A673 (cell line): ENCODE measurements around the gene OR52E1. TPM values are rescaled to one million over a fixed set of nuclear protein-coding genes. Genes with fewer than 3 reads are reported as not detected.

ENCODE experiments used
- BruUV-seq: library from RNA; stranded (reverse); fragments of 400-500 nt; replicated peaks from 2 replicates; lab custom pipeline; 2021; lab: Mats Ljungman, UMichigan
- CTCF ChIA-PET: fragments of 300-600 bp; sonication (Branson Sonifier 250); formaldehyde crosslinking; loops from one replicate; lab custom pipeline; 2022; ENCODE audit warnings: antibody characterized with exemption; lab: Charles Lee
- POLR2A ChIA-PET: fragments of 300-600 bp; sonication (Branson Sonifier 250); formaldehyde crosslinking; loops from one replicate; lab custom pipeline; 2022; ENCODE audit warnings: antibody characterized with exemption; ENCODE audit not compliant: low non-redundant PET; lab: Charles Lee
- DNase-seq: peaks from one replicate; pipeline ENCODE4 v3.0.0-alpha.2; 2015; ENCODE audit warnings: low spot score
- H3K27ac ChIP-seq: fragments of 200-600 bp; sonication (generic); 2 replicates; pipeline ENCODE4 v1.5.1; 2016; ENCODE audit warnings: mixed run types, low read depth, mild to moderate bottlenecking, mixed read lengths, antibody characterized with exemption, low read length; ENCODE audit not compliant: poor library complexity, severe bottlenecking
- H3K27me3 ChIP-seq: fragments of 200-600 bp; sonication (generic); replicated peaks from 2 replicates; pipeline ENCODE4 v1.6.1; 2017; ENCODE audit warnings: mixed run types, low read depth, mild to moderate bottlenecking, mixed read lengths, antibody characterized with exemption, low read length; ENCODE audit not compliant: insufficient read depth, poor library complexity
- H3K36me3 ChIP-seq: fragments of 200-600 bp; sonication (generic); 2 replicates; pipeline ENCODE4 v1.6.1; 2016; ENCODE audit warnings: mixed run types, mild to moderate bottlenecking, mixed read lengths, antibody characterized with exemption, low read length; ENCODE audit not compliant: insufficient read depth, poor library complexity, severe bottlenecking
- H3K4me1 ChIP-seq: fragments of 200-600 bp; sonication (generic); 2 replicates; pipeline ENCODE4 v1.6.1; 2017; ENCODE audit warnings: mixed run types, mild to moderate bottlenecking, mixed read lengths, antibody characterized with exemption, low read length; ENCODE audit not compliant: insufficient read depth, poor library complexity, severe bottlenecking
- H3K4me3 ChIP-seq: fragments of 200-600 bp; sonication (generic); 2 replicates; pipeline ENCODE4 v1.5.1; 2016; ENCODE audit warnings: low read depth, mixed run types, mild to moderate bottlenecking, mixed read lengths, low read length; ENCODE audit not compliant: poor library complexity, severe bottlenecking
- H3K9me3 ChIP-seq: fragments of 200-600 bp; sonication (generic); 2 replicates; pipeline ENCODE4 v1.6.1; 2016; ENCODE audit warnings: mixed run types, low read depth, mild to moderate bottlenecking, mixed read lengths, antibody characterized with exemption, low read length; ENCODE audit not compliant: poor library complexity, severe bottlenecking
- EZH2 ChIP-seq: fragments of 200-600 bp; sonication (generic); IDR thresholded peaks from 2 replicates; pipeline ENCODE4 v1.6.1; 2017; ENCODE audit warnings: borderline replicate concordance, low read depth, mild to moderate bottlenecking, mixed read lengths, antibody characterized with exemption, low read length; ENCODE audit not compliant: poor library complexity, severe bottlenecking
- intact Hi-C: fragments of 100-400 bp; cut with micrococcal nuclease; formaldehyde crosslinking; loops from one replicate; pipeline ENCODE4 v1.10.0; 2022; ENCODE audit not compliant: unreplicated experiment
- total RNA-seq: library from RNA; stranded (reverse); gene quantifications from 2 replicates; pipeline ENCODE4 v1.2.3, GENCODE V29; 2021
- TF ChIP-seq, protein P1 (sequence below): fragments of 300-800, 200-600 bp; sonication (generic); conservative IDR thresholded peaks from 2 replicates; pipeline ENCODE4 v1.5.1; 2017; ENCODE audit warnings: low read depth, mild to moderate bottlenecking, antibody characterized with exemption, low read length, moderate library complexity, mixed read lengths

Gene OR52E1
- total RNA-seq, 1 experiment from 2014 or later: not detected

GRCh38 chr11:5042091-5042490 lies 27.3 kb upstream of the OR52E1 start:
- ChIA-PET POLR2A (no interaction called here), CTCF (no interaction called here)
- no peaks in the 10 kb centered on the region for H3K27me3 ChIP-seq
- H3K4me1 ChIP-seq: no peaks in the 10 kb centered on the region
- no peak for TF ChIP-seq EZH2
- TF ChIP-seq, protein P1, sequence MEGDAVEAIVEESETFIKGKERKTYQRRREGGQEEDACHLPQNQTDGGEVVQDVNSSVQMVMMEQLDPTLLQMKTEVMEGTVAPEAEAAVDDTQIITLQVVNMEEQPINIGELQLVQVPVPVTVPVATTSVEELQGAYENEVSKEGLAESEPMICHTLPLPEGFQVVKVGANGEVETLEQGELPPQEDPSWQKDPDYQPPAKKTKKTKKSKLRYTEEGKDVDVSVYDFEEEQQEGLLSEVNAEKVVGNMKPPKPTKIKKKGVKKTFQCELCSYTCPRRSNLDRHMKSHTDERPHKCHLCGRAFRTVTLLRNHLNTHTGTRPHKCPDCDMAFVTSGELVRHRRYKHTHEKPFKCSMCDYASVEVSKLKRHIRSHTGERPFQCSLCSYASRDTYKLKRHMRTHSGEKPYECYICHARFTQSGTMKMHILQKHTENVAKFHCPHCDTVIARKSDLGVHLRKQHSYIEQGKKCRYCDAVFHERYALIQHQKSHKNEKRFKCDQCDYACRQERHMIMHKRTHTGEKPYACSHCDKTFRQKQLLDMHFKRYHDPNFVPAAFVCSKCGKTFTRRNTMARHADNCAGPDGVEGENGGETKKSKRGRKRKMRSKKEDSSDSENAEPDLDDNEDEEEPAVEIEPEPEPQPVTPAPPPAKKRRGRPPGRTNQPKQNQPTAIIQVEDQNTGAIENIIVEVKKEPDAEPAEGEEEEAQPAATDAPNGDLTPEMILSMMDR: no peak
- no peak overlapping the region for H3K27ac ChIP-seq
- intact Hi-C loops: no loop called here
- DNase-seq: no peak
- no peak overlapping the region for H3K4me3 ChIP-seq
- H3K9me3 ChIP-seq: no peaks in the 10 kb centered on the region
- H3K36me3 ChIP-seq: no peaks in the 10 kb centered on the region
- no TSS peak for BruUV-seq

- Histone ChIP-seq H3K27me3 (no peaks in the 10 kb centered on the region), H3K4me3 (no peak overlapping the region), H3K36me3 (no peaks in the 10 kb centered on the region), H3K4me1 (no peaks in the 10 kb centered on the region), H3K9me3 (no peaks in the 10 kb centered on the region), H3K27ac (no peak overlapping the region)
- intact Hi-C loops: no loop called here
- ChIA-PET POLR2A (no interaction called here), CTCF (no interaction called here)
- no TSS peak for BruUV-seq
- TF ChIP-seq, protein P1: no peak
- no peak for TF ChIP-seq EZH2
- no peak for DNase-seq
Measured at GRCh38 chr11:5043380-5043779, 26.0 kb upstream of the OR52E1 start.

DNA sequence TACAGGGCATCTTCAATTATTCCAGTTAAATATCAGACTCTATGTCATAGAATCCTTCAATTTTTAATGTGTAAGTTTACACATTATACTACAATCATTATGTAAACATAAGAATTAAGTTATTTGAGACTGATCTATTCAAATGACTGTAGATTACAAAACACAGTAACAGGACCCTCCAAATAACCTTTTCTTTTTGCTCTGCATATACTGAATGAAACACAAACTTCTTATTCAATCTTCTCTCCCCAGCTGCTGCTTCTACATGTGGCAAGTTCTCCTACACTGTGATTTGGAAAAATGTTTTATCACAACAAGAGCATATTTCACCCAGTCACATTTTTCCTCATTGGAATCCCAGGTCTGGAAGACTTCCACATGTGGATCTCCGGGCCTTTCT lies 23.1 kb upstream of the OR52E1 start, which contains the start of gene OR52J3:
OR52J3 (plus strand) TSS at position 301 of the 400 bp plus-strand sequence; CDS start at position 301, 0 bp downstream.
- ChIA-PET POLR2A (no interaction called here), CTCF (no interaction called here)
- no peaks in the 10 kb centered on the region for H3K9me3 ChIP-seq
- intact Hi-C loops: no loop called here
- TF ChIP-seq, protein P1: no peak
- BruUV-seq: no TSS peak
- H3K4me3 ChIP-seq: no peak within 1 kb of the TSS
- H3K27me3 ChIP-seq: no peaks in the 10 kb centered on the region
- H3K36me3 ChIP-seq: no peaks in the 10 kb centered on the region
- no peak for DNase-seq
- H3K4me1 ChIP-seq: no peaks in the 10 kb centered on the region
- H3K27ac ChIP-seq: no peak within 1 kb of the TSS
